Transverse colon (tissue), 4 donors: Measurements from ENCODE around the gene SPATA19. TPM values are rescaled to one million over a fixed set of nuclear protein-coding genes. Genes with fewer than 3 reads are reported as not detected.

ENCODE experiments used
- DNase-seq: peaks from one replicate; pipeline ENCODE4 v3.0.0-alpha.2; 2019
- H3K27ac ChIP-seq, 4 donors: fragments of 200-600 bp; sonication (generic); 2 replicates each; pipeline ENCODE4 v1.5.1; 2016 to 2018; ENCODE audit warnings: inconsistent platforms in 4 of 4
- H3K27me3 ChIP-seq: fragments of 200-600 bp; sonication (generic); 2 replicates; pipeline ENCODE4 v1.5.1; 2017; ENCODE audit warnings: inconsistent platforms
- H3K36me3 ChIP-seq, 4 donors: fragments of 200-600 bp; sonication (generic); 2 replicates each; pipeline ENCODE4 v1.5.1; 2017 to 2019; ENCODE audit warnings: inconsistent platforms in 4 of 4
- H3K4me1 ChIP-seq, 4 donors: fragments of 200-600 bp; sonication (generic); 2 replicates each; pipeline ENCODE4 v1.5.1; 2017 to 2020; ENCODE audit warnings: inconsistent platforms in 4 of 4
- H3K4me3 ChIP-seq, 4 donors: fragments of 200-600 bp; sonication (generic); 1 replicate in 1 of 4; 2 replicates in 3 of 4; pipeline versions ENCODE4 v1.5.1 to v1.6.1; 2017 to 2019; ENCODE audit warnings: inconsistent platforms in 4 of 4
- H3K9me3 ChIP-seq, 2 donors: fragments of 200-600 bp; sonication (generic); 2 replicates each; pipeline ENCODE4 v1.5.1; 2017 to 2019; ENCODE audit warnings: inconsistent platforms in 2 of 2
- CTCF ChIP-seq, 5 experiments: fragments of 200-600 bp in 3 of 5; fragments of 450-650 bp in 2 of 5; sonication (generic) in 3 of 5; IDR thresholded peaks; 1 replicate in 2 of 5; 2 replicates in 3 of 5; pipeline ENCODE4 v1.5.1; 2016 to 2017; ENCODE audit warnings: antibody characterized with exemption in 5 of 5, inconsistent platforms in 3 of 5, mild to moderate bottlenecking in 2 of 5, moderate library complexity in 1 of 5
- EP300 ChIP-seq: sonication (generic); formaldehyde crosslinking; IDR thresholded peaks from one replicate; pipeline ENCODE4 v1.6.1; 2017; ENCODE audit warnings: antibody characterized with exemption, low read depth
- POLR2A ChIP-seq: fragments of 450-650 bp; IDR thresholded peaks from one replicate; pipeline ENCODE4 v1.6.1; 2016; ENCODE audit warnings: antibody characterized with exemption, mild to moderate bottlenecking, moderate library complexity
- POLR2AphosphoS5 ChIP-seq, 3 donors: sonication (generic); formaldehyde crosslinking; IDR thresholded peaks; one replicate each; pipeline ENCODE4 v1.6.1; 2016; ENCODE audit warnings: antibody characterized with exemption in 3 of 3
- WGBS, 2 donors: methylation state at CpG; one replicate each; pipeline ENCODE4 v1.1.5; 2018; ENCODE audit warnings: low coverage in 1 of 2; 5-methylcytosine and 5-hydroxymethylcytosine counted together
- in situ Hi-C, 4 donors: fragments of 200-750 bp; cut with MboI; loops; one replicate each; pipeline versions ENCODE4 v1.15.0 to v1.15.1; 2017; ENCODE audit warnings: low sequenced_read_pairs in 3 of 4, low pct_ligation_motif_present in 1 of 4, low pct_unique_long_range_greater_than_20kb in 1 of 4
- intact Hi-C: fragments of 100-400 bp; cut with DNase I; formaldehyde crosslinking; loops from one replicate; pipeline ENCODE4 v1.15.1; 2023; ENCODE audit warnings: low total_unique reads
- total RNA-seq, 4 donors: library from RNA; depleted of rRNA; stranded (reverse); fragments of >200 nt; gene quantifications; one replicate each; pipeline ENCODE4 v1.1.0, GENCODE V29; 2016

Gene SPATA19
- total RNA-seq, 4 donors from 2014 or later = not detected

- Histone ChIP-seq H3K27ac (no peak overlapping the region), H3K9me3 (no peaks in the 10 kb centered on the region), H3K4me1 (no peaks in the 10 kb centered on the region), H3K4me3 (no peak overlapping the region), H3K36me3 (no peaks in the 10 kb centered on the region), H3K27me3 (no peaks in the 10 kb centered on the region)
- DNase-seq = no peak
- WGBS, 2 donors = 60 to 79% methylated on average over 2 to 8 of the region's 8 CpGs
- intact Hi-C loops (no loop called here), in situ Hi-C loops (no loop called here)
- TF ChIP-seq EP300 (no peak), POLR2A (no peak), CTCF (IDR thresholded peaks at IDR 0.05) (no peak), POLR2AphosphoS5 (IDR thresholded peaks at IDR 0.05) (no peak)
Observed at GRCh38 chr11:133892126-133892525, 46.8 kb upstream of the SPATA19 start.

GRCh38 chr11:133889893-133890292, 44.6 kb upstream of the SPATA19 start:
- DNase-seq = no peak
- intact Hi-C loops = no loop called here

GRCh38 chr11:133889188-133889587, 43.9 kb upstream of the SPATA19 start:
- Histone ChIP-seq H3K27me3 (no peaks in the 10 kb centered on the region), H3K4me3 (no peak overlapping the region), H3K9me3 (no peaks in the 10 kb centered on the region), H3K27ac (no peak overlapping the region), H3K36me3 (no peaks in the 10 kb centered on the region), H3K4me1 (no peaks in the 10 kb centered on the region)
- 73 to 81% methylated on average over 5 of the region's 5 CpGs for WGBS, 2 donors
- no peak for DNase-seq
- intact Hi-C loops (no loop called here), in situ Hi-C loops (no loop called here)
- TF ChIP-seq POLR2A (no peak), POLR2AphosphoS5 (IDR thresholded peaks at IDR 0.05) (no peak)

More at GRCh38 chr11:133889893-133890292, 44.6 kb upstream of the SPATA19 start:
- no peaks in the 10 kb centered on the region for H3K36me3 ChIP-seq
- H3K9me3 ChIP-seq = no peaks in the 10 kb centered on the region
- no peaks in the 10 kb centered on the region for H3K4me1 ChIP-seq
- no peak overlapping the region for H3K27ac ChIP-seq
- in situ Hi-C loops = no loop called here
- TF ChIP-seq POLR2A (no peak), CTCF (IDR thresholded peaks at IDR 0.05) (no peak), EP300 (no peak), POLR2AphosphoS5 (IDR thresholded peaks at IDR 0.05) (no peak)
- 85% methylated on average over 3 of the region's 3 CpGs; no CpG with 5 or more reads in 1 of the 2 donors for whole genome bisulfite sequencing, 2 donors
- H3K27me3 ChIP-seq = no peaks in the 10 kb centered on the region
- H3K4me3 ChIP-seq = no peak overlapping the region

GRCh38 chr11:133887692-133888332, 42.5 kb upstream of the SPATA19 start:
- DNase-seq = no peak
- intact Hi-C loops = no loop called here
- WGBS, 2 donors = 48 to 59% methylated on average over 4 to 5 of the region's 5 CpGs

More at GRCh38 chr11:133887692-133888332, 42.5 kb upstream of the SPATA19 start:
- in situ Hi-C loops = no loop called here
- no peak for TF ChIP-seq CTCF (IDR thresholded peaks at IDR 0.05)
- no peak for TF ChIP-seq POLR2A
- no peak for TF ChIP-seq POLR2AphosphoS5 (IDR thresholded peaks at IDR 0.05)
- no peak for TF ChIP-seq EP300
- Histone ChIP-seq H3K27ac (no peak overlapping the region), H3K9me3 (no peaks in the 10 kb centered on the region), H3K27me3 (no peaks in the 10 kb centered on the region), H3K4me1 (no peaks in the 10 kb centered on the region), H3K4me3 (no peak overlapping the region), H3K36me3 (no peaks in the 10 kb centered on the region)
